ENCODE results near the gene CRYBB2.
"Not testable (repeated sequence)": the region's sequence is repeated elsewhere in the genome, so short reads cannot be mapped to it uniquely, and the experiment has no call there.

CRYBB2 gene

DNA sequence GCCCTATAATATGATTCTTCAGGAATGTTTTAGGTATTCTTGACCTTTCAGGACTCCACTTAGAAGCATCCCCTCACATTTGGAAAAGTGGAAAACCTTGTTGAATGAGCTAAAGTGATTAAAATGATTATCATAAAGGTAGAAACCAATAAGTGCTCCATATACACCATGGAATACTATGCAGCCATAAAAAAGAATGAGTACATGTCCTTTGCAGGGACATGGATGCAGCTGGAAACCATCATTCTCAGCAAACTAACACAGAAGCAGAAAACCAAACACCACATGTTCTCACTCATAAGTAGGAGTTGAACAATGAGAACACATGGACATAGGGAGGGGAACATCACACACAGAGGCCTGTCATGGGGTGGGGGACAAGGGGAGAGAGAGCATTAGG is 14.3 kb downstream of the CRYBB2 start:
- not testable (repeated sequence) for DNase-seq (ENCODE audit: low spot score)

DNA sequence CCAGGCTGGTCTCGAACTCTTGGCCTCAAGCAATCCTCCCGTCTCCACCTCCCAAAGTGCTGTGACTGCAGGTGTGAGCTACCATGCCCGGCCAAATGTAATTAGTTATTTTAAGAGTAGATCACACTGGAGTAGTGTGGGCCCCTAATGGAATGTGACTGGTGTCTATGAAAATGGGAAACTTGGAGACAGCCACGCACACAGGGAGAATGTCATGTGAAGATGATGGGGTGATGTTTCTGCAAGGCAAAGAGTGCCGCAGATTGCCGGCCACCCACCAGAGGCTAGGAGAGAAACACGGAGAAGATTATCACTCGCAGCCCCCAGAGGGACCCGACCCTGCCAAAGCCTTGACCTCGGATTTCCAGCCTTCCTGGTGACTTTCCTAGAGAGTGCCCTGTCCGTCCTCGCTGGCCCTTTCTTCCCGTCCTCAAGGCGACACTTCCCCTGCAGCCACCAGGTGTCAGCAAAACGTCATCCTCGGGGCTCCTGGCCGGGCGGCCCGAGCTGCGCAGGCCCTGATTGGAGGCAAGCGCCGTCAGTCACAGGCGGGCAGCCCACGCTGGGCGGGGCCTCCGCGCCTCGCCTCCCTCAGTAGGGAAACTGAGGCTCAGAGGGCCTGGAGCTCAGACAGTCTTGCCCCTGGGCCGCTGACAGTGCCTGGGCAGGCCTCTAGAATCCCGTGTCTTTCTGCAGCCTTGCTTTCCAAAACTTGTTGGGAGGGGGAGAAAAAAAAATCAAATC is 16.3 kb downstream of the CRYBB2 start:
- DNase-seq (ENCODE audit: low spot score) = peak; percentile 62

DNA sequence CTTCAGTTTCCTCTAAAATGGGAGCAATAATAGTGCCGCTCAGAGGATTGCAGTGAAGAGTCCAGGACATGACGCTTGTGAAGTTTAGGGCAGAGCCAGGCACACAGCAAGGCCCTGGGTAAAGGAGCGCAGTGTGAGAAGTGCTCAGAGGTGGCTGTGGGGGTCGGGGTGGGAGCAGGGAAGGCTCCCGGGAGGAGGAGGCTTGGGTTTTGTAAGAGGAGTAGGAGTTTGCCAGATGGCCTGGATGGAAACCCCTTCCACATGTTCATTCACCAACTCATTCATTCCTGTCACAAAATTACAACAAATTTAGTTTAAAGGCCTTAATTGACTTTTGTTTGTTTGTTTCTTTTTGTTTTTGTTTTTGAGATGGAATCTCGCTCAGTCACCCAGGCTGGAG is 17.0 kb downstream of the CRYBB2 start:
- no peak for DNase-seq (ENCODE audit: low spot score)

DNA sequence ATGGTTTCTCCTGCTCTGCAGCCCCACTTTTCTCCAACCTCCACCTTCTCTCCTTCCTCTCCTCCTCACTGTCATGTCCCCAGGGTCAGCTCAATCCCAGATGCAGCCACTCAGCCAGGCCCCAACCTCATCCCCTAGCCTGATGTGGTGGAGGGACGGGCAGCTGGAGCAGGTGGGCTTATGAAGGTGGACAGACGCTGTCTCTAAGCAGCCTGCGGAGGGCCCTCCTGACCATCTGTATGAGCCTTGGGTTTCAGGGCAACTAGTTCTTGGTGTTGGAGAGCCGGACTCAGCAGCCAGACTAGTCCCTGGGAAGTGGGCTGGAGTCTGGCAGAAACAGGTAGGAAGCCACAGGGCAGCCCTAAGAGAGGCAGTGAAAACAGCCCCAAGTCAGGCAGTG is 18.1 kb downstream of the CRYBB2 start:
- DNase-seq (ENCODE audit: low spot score) = no peak

DNA sequence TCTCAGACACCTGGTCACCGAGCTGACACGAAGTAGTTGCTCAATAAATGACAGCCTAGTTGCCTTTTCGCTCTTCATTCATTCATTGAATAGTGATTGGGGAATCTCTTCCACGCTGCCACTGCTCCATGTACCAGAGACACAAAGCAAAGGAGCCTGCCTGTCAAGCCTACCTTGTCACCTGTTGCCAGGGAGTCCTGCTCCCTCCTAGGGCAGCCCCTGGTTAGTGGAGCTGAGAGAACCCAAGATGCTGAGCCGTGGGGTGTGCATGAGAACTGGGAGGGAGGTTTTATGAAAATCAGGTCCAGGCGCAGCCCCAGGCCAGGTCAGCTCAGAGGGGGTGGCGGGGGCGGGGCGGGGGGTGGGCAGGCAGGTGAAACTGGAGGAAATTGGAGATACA is 18.6 kb downstream of the CRYBB2 start:
- DNase-seq (ENCODE audit: low spot score) = not testable (repeated sequence)

DNA sequence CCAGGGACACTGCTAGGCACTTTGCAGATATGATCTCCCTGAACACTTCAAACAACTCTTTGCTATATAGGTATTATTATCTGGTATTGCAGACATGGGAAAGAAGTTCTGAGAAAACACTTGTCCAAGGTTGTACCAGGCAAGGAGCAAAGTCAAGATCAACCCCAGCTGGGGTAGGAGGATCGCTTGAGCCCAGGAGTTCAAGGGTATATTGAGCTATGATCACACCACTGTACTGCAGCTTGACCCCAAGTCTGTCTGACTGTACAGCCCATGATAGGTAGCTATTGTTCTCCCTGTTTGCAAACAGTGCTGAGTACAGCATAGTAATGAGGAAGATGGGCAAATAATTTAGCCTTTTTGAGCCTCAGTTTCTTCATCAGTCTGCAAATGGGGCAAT is 35.7 kb downstream of the CRYBB2 start:
- not testable (repeated sequence) for DNase-seq (ENCODE audit: low spot score)

DNA sequence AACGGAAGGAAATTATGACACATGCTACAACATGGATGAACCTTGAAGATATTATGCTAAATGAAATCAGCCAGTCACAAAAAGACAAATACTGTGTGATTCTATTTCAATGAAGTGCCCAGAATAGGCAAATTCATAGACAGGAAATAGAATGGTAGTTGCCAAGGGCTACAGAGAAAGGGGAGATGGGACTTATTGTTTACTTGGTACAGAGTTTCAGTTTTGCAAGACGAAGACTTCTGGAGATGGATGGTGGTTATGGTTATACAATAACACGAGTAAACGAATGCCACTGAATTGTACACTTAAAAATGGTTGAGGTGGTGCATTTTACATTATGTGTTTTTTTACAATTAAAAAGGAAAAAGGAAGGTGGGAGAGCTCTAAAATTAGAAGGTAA is 48.1 kb downstream of the CRYBB2 start:
- DNase-seq (ENCODE audit: low spot score) = not testable (repeated sequence)

DNA sequence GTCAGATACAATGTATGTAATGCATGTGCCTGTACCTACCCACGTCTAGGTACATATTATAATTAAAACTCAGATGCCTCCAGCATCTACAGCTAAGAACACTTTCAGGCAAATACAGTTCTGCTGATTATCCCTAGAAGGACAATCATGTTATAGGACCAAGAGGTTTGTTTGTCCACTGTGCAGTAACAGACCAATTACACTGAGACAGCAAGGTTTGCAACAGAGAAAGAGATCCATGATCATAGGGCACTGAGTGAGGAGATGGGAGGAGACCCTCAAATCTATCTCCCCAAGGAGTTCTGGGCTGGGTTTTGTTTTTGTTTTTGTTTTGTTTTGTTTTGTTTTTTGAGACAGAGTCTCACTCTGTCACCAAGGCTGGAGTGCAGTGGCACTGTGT is 49.5 kb downstream of the CRYBB2 start:
- not testable (repeated sequence) for DNase-seq (ENCODE audit: low spot score)

DNA sequence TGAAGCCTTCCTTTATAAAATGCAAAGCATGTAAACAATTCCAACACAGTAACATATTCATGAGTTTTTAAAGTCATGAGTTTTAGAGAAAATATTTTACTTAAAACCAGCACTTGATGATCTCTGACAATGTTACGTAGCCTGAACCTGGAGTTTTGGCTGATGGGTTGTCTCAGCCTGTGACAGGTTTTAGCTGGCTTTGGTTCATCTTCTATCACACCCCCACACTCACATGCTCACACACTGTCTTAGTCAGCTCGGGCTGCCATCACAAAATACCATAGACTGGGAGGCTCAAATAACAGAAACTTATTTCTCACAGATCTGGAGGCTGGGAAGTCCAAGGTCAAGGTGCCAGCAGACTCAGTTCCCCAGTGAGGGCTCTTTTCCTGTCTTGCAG is 50.6 kb downstream of the CRYBB2 start:
- not testable (repeated sequence) for DNase-seq (ENCODE audit: low spot score)

DNA sequence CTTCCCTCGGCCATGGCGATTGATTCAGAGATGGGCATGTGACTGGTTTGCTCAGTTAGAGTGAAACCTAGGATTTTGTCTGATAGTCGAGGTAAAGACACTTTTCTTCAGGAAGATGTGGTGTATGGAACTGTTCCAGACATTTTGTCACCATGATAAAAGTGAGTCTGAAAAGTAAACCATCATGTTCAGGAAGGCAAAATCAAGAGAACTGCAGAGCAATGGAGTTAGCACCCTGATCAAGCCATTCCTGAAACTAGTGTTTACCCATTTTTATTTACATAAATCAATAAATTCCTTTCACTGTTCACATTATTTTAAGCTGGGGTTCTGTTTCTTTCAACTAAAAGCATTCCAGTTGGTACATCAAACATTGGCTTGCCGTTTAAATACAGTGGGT is 53.8 kb downstream of the CRYBB2 start:
- not testable (repeated sequence) for DNase-seq (ENCODE audit: low spot score)

DNA sequence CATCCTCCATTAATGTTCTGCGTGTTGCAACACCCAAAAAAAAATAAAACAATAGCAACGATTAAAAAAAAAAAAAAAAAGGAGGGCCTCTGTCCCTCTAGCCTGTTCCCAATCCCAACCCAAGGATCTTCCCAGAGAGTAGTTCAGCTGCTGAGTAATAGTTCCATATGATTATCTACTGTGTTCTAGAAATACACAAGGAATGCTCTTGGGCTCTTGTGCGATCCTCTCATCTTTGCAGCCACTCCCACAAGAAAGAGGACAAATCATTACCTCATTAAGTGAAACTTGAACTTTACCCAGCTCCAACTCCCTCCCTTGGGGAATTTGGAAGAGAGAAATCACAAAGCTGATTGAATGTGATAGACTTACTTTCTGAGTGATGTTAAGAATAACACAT is 54.5 kb downstream of the CRYBB2 start:
- DNase-seq (ENCODE audit: low spot score) = not testable (repeated sequence)

DNA sequence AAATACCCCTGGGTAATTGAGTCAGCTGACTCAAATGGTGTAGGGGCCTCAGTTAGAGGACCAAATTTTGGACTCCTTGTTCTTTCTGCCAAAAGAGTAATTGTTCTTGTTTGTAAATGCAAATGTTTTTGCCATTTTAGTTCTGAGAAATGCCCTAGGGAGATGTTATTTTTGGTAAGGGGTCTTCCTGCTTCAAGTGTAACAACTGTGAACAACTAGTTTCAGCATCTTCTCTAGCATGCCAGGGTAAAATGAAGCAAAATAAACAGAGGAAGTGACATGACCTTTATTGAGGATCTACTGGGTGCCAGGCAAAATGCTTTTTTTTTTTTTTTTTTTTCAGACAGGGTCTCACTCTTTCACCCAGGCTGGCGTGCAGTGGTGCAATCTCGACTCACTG is 60.7 kb downstream of the CRYBB2 start:
- not testable (repeated sequence) for DNase-seq (ENCODE audit: low spot score)

All from cerebellar cortex (tissue), 1 donor.